Smooth muscle cell (in vitro differentiated cells): ENCODE measurements around the gene MKKS. TPM values are rescaled to one million over a fixed set of nuclear protein-coding genes. Genes with fewer than 3 reads are reported as not detected.

Experiments used
- DNase-seq: peaks from one replicate; lab custom pipeline; 2025; ENCODE audit not compliant: unreplicated experiment; lab: John Stamatoyannopoulos, UW
- H2AFZ ChIP-seq: fragments of 200-600 bp; sonication (generic); 2 replicates; pipeline ENCODE4 v1.6.0; 2016; ENCODE audit warnings: antibody characterized with exemption, low read depth, mild to moderate bottlenecking
- H3F3A ChIP-seq: fragments of 200-600 bp; sonication (generic); 2 replicates; pipeline ENCODE4 v1.6.0; 2017; ENCODE audit warnings: antibody characterized with exemption, low read depth
- H3K27ac ChIP-seq: fragments of 200-600 bp; sonication (generic); 2 replicates; pipeline ENCODE4 v1.5.1; 2016; ENCODE audit warnings: low read depth, mild to moderate bottlenecking
- H3K27me3 ChIP-seq: fragments of 200-600 bp; sonication (generic); 2 replicates; pipeline ENCODE4 v1.6.1; 2016; ENCODE audit warnings: low read depth, mild to moderate bottlenecking
- H3K36me3 ChIP-seq: fragments of 200-600 bp; sonication (generic); 2 replicates; pipeline ENCODE4 v1.5.1; 2016; ENCODE audit warnings: low read depth
- H3K4me1 ChIP-seq: fragments of 200-600 bp; sonication (generic); 2 replicates; pipeline ENCODE4 v1.5.1; 2016; ENCODE audit warnings: low read depth
- H3K4me2 ChIP-seq: fragments of 200-600 bp; sonication (generic); 2 replicates; pipeline ENCODE4 v1.6.0; 2016; ENCODE audit warnings: mild to moderate bottlenecking
- H3K4me3 ChIP-seq: fragments of 200-600 bp; sonication (generic); 2 replicates; pipeline ENCODE4 v1.5.1; 2016; ENCODE audit warnings: mild to moderate bottlenecking
- H3K79me2 ChIP-seq: fragments of 200-600 bp; sonication (generic); 2 replicates; pipeline ENCODE4 v1.6.0; 2016; ENCODE audit warnings: low read depth, mild to moderate bottlenecking
- H3K9ac ChIP-seq: fragments of 200-600 bp; sonication (generic); 2 replicates; pipeline ENCODE4 v1.6.0; 2016; ENCODE audit warnings: low read depth
- H3K9me3 ChIP-seq: fragments of 200-600 bp; sonication (generic); replicated peaks from 2 replicates; pipeline ENCODE4 v1.5.1; 2016; ENCODE audit warnings: low read depth
- H4K20me1 ChIP-seq: fragments of 200-600 bp; sonication (generic); 2 replicates; pipeline ENCODE4 v1.6.0; 2016; ENCODE audit warnings: low read depth
- CTCF ChIP-seq: fragments of 200-600 bp; sonication (generic); IDR thresholded peaks from 2 replicates; pipeline ENCODE4 v1.5.1; 2017; ENCODE audit warnings: borderline replicate concordance, mild to moderate bottlenecking, antibody characterized with exemption; ENCODE audit not compliant: insufficient read depth, poor library complexity, severe bottlenecking
- WGBS: methylation state at CpG from one replicate; pipeline ENCODE4 v1.1.7; 2016; ENCODE audit warnings: low lambda C conversion rate; 5-methylcytosine and 5-hydroxymethylcytosine counted together
- polyA plus RNA-seq: library from polyadenylated mRNA; unstranded; fragments of >200 nt; fragmentation: Nextera tagmentation; extraction: Ambion mirVana; gene quantifications from 2 replicates; pipeline ENCODE4 v1.2.1, GENCODE V29; 2016
- total RNA-seq: library from RNA; depleted of rRNA; stranded (reverse); fragments of >200 nt; gene quantifications from 2 replicates; pipeline ENCODE4 v1.2.3, GENCODE V29; 2014

MKKS gene
- total and polyA plus RNA-seq, 2 experiments from 2014 or later, result 15.6 to 19.8 TPM

- 95% methylated on average over 1 of the region's 1 CpG for WGBS
- Histone ChIP-seq H3K27ac (no peak overlapping the region), H3K4me2 (no peak overlapping the region), H2AFZ (no peak overlapping the region), H3F3A (no peaks in the 10 kb centered on the region), H3K4me1 (peaks cover 17% of the 10 kb centered on the region), H3K9ac (no peak overlapping the region), H4K20me1 (no peaks in the 10 kb centered on the region), H3K36me3 (no peaks in the 10 kb centered on the region), H3K27me3 (no peaks in the 10 kb centered on the region), H3K4me3 (no peak overlapping the region), H3K79me2 (no peaks in the 10 kb centered on the region), H3K9me3 (no peaks in the 10 kb centered on the region)
- TF ChIP-seq CTCF, result no peak
- DNase-seq, result no peak
These were observed 77.4 kb downstream of the MKKS start for GRCh38 chr20:10356628-10357027.

GRCh38 chr20:10352934-10353824 lies 80.8 kb downstream of the MKKS start:
- no peaks in the 10 kb centered on the region for H4K20me1 ChIP-seq
- H3F3A ChIP-seq, result no peaks in the 10 kb centered on the region
- H3K4me1 ChIP-seq, result peaks cover 17% of the 10 kb centered on the region
- no peaks in the 10 kb centered on the region for H3K27me3 ChIP-seq
- no peaks in the 10 kb centered on the region for H3K36me3 ChIP-seq
- no peak for DNase-seq
- H3K4me2 ChIP-seq, result no peak overlapping the region
- 58% methylated on average over 6 of the region's 6 CpGs for WGBS
- H3K9me3 ChIP-seq, result no peaks in the 10 kb centered on the region
- TF ChIP-seq CTCF, result no peak
- no peak overlapping the region for H3K27ac ChIP-seq
- H2AFZ ChIP-seq, result no peak overlapping the region
- no peak overlapping the region for H3K4me3 ChIP-seq
- no peak overlapping the region for H3K9ac ChIP-seq
- no peaks in the 10 kb centered on the region for H3K79me2 ChIP-seq

Other genes starting within 250 kb of the MKKS start
- 4.9 and 7.9 TPM in 2 replicates for gene SNAP25, start 215.4 kb downstream of the MKKS start, total RNA-seq
- 5.2 and 5.4 TPM in 2 replicates for gene SNAP25, start 215.4 kb downstream of the MKKS start, polyA plus RNA-seq
- gene SLX4IP, start 1.1 kb upstream of the MKKS start, total RNA-seq, result 4.6 and 6.2 TPM in 2 replicates
- gene SLX4IP, start 1.1 kb upstream of the MKKS start, polyA plus RNA-seq, result 1.2 and 3.7 TPM in 2 replicates
- 126 and 135 TPM in 2 replicates for gene JAG1, start 239.8 kb upstream of the MKKS start, total RNA-seq
- 45.0 and 73.6 TPM in 2 replicates for gene JAG1, start 239.8 kb upstream of the MKKS start, polyA plus RNA-seq